ENCODE data around the gene DUSP2. TPM values are rescaled to one million over a fixed set of nuclear protein-coding genes. Genes with fewer than 3 reads are reported as not detected.
A peak's percentile ranks its signal among the peaks of the same experiment; 100 is the strongest.

DUSP2 gene
- total and polyA plus RNA-seq, 11 donors, result 0.56 to 23.1 (median 2.7) TPM

GRCh38 chr2:96181529-96181928 is 36.3 kb upstream of the DUSP2 start:
- H3K36me3 ChIP-seq, result peaks cover 0 to 33% (median 30%) of the 10 kb centered on the region in 9 donors
- H3K4me3 ChIP-seq, result no peak overlapping the region
- H3K27me3 ChIP-seq, result no peaks in the 10 kb centered on the region
- peaks cover 0 to 20% (median 6%) of the 10 kb centered on the region in 12 donors for H3K4me1 ChIP-seq
- H3K9me3 ChIP-seq, result no peaks in the 10 kb centered on the region
- 84 to 86% (median 84%) methylated on average over 5 of the region's 5 CpGs for WGBS, 4 donors
- TF ChIP-seq CTCF (IDR thresholded peaks at IDR 0.05) (no peak), POLR2A (IDR thresholded peaks at IDR 0.05) (no peak)
- DNase-seq (no peak), ATAC-seq (no peak)
- intact Hi-C loops (cut with DNase I), result no loop called here
- H3K27ac ChIP-seq, result no peak overlapping the region

- peaks cover 0 to 12% (median 4%) of the 10 kb centered on the region in 12 donors for H3K4me1 ChIP-seq
- H3K27ac ChIP-seq, result no peak overlapping the region
- no peak overlapping the region for H3K4me3 ChIP-seq
- no peaks in the 10 kb centered on the region for H3K27me3 ChIP-seq
- peaks cover 0 to 23% (median 20%) of the 10 kb centered on the region in 9 donors for H3K36me3 ChIP-seq
- ATAC-seq (no peak), DNase-seq (no peak)
- intact Hi-C loops (cut with DNase I), result no loop called here
- TF ChIP-seq POLR2A (IDR thresholded peaks at IDR 0.05) (no peak), CTCF (IDR thresholded peaks at IDR 0.05) (no peak)
- no peaks in the 10 kb centered on the region for H3K9me3 ChIP-seq
These were observed 35.3 kb upstream of the DUSP2 start for GRCh38 chr2:96180521-96180920.

GRCh38 chr2:96180002-96180401 is 34.8 kb upstream of the DUSP2 start:
- DNase-seq (no peak), ATAC-seq (no peak)
- no peak for TF ChIP-seq CTCF (IDR thresholded peaks at IDR 0.05)
- no peak for TF ChIP-seq POLR2A (IDR thresholded peaks at IDR 0.05)
- Histone ChIP-seq H3K36me3 (peaks cover 0 to 17% (median 15%) of the 10 kb centered on the region in 9 donors), H3K27ac (no peak overlapping the region), H3K4me3 (no peak overlapping the region), H3K4me1 (peaks cover 0 to 11% (median 2%) of the 10 kb centered on the region in 12 donors), H3K27me3 (no peaks in the 10 kb centered on the region), H3K9me3 (no peaks in the 10 kb centered on the region)
- 92 to 100% (median 100%) methylated on average over 1 of the region's 1 CpG for WGBS, 4 donors
- intact Hi-C loops (cut with DNase I), result no loop called here

GRCh38 chr2:96176661-96177060 is 31.4 kb upstream of the DUSP2 start:
- Histone ChIP-seq H3K27ac (no peak overlapping the region), H3K27me3 (no peaks in the 10 kb centered on the region), H3K4me1 (peaks cover 0 to 16% (median 5%) of the 10 kb centered on the region in 12 donors), H3K36me3 (no peaks in the 10 kb centered on the region), H3K4me3 (no peak overlapping the region), H3K9me3 (no peaks in the 10 kb centered on the region)
- DNase-seq, result no peak
- 36 to 53% (median 43%) methylated on average over 4 of the region's 4 CpGs for WGBS, 4 donors
- peak in 2 of 4 donors; percentile 5 to 27 for ATAC-seq
- no peak for TF ChIP-seq CTCF (IDR thresholded peaks at IDR 0.05)
- intact Hi-C loops (cut with DNase I), result loop anchor here in 4 of 10 donors (5.0 to 10.0 kb wide), 3 partner anchors 39 to 152 kb away; partner anchors contain the start of genes ASTL (in 2 of the 4) and ADRA2B (in 1 of the 4)

Data from heart left ventricle (tissue), 16 donors.